ENCODE data around the gene ATP5IF1. TPM values are rescaled to one million over a fixed set of nuclear protein-coding genes. Genes with fewer than 3 reads are reported as not detected.

Gene ATP5IF1
- total RNA-seq, 2 experiments from 2014 or later, result 321 to 410 TPM

DNA sequence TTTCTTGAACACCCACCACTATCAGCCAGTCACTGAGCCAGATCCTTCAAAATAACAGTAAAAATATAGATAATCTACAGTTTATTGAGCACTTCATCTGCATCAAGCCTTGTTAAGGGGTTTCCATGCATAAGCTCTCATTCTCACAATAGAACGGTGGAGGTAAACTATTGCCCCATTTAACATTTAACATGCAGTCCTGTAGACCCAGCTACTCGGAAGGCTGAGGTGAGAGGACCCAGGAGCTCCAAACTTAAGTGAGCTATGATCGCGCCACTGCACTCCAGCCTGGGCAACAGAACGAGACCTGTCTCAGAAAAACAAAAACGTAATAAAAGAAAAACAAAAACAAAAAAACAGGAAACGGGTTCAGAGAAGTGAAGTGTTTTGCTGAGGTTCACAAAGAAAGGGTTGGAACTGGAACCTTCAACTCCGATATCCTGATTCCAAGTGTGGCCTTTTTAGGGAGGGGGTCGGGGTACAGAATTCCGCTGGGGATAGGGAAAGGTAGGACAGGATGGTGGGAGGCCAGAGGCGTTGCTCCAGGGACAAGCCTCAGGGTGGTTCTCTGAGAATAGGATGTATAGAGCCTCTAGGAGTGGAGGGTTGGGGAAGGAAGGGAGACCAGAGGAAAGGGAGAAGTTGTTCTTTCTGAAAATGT, 11.8 kb downstream of the ATP5IF1 start:
- DNase-seq (ENCODE audit: low spot score), result no peak
- Histone ChIP-seq H3K27ac (ENCODE audit: low read depth, low read length, poor library complexity, severe bottlenecking) (peak overlapping the region; percentile 88), H3K9me2 (ENCODE audit: insufficient read depth, low read length) (no peaks in the 10 kb centered on the region), H3K4me3 (ENCODE audit: low read depth, low read length, poor library complexity, severe bottlenecking) (peak overlapping the region; percentile 72), H4K20me1 (ENCODE audit: insufficient read depth, low read length) (no peaks in the 10 kb centered on the region), H3K79me2 (ENCODE audit: insufficient read depth, low read depth, low read length) (peaks cover 19% of the 10 kb centered on the region; the same call in 1 of the 2 replicates), H2AFZ (ENCODE audit: low read length) (peak overlapping the region; percentile 94), H3K4me2 (ENCODE audit: low read length) (peak overlapping the region; percentile 99), H3K36me3 (ENCODE audit: insufficient read depth, low read length) (peaks cover 7% of the 10 kb centered on the region; the same call in 1 of the 2 replicates), H3K9me3 (ENCODE audit: low read length) (no peaks in the 10 kb centered on the region), H3K4me1 (ENCODE audit: insufficient read depth, low read length, poor library complexity, severe bottlenecking) (peaks cover 65% of the 10 kb centered on the region)
- TF ChIP-seq, protein P1, sequence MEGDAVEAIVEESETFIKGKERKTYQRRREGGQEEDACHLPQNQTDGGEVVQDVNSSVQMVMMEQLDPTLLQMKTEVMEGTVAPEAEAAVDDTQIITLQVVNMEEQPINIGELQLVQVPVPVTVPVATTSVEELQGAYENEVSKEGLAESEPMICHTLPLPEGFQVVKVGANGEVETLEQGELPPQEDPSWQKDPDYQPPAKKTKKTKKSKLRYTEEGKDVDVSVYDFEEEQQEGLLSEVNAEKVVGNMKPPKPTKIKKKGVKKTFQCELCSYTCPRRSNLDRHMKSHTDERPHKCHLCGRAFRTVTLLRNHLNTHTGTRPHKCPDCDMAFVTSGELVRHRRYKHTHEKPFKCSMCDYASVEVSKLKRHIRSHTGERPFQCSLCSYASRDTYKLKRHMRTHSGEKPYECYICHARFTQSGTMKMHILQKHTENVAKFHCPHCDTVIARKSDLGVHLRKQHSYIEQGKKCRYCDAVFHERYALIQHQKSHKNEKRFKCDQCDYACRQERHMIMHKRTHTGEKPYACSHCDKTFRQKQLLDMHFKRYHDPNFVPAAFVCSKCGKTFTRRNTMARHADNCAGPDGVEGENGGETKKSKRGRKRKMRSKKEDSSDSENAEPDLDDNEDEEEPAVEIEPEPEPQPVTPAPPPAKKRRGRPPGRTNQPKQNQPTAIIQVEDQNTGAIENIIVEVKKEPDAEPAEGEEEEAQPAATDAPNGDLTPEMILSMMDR (conservative IDR thresholded peaks at IDR 0.05; ENCODE audit: low read length), result no peak
- no peak for TF ChIP-seq EZH2phosphoT487 (IDR thresholded peaks at IDR 0.05; ENCODE audit: borderline replicate concordance, low read depth, low read length)
- intact Hi-C loops (cut with micrococcal nuclease; ENCODE audit: unreplicated experiment), result loop anchor here (1.0 to 5.0 kb wide), 6 partner anchors 12 to 395 kb away; partner anchors contain the start of genes MED18, PHACTR4, SESN2 and TAF12
- CTCF ChIA-PET (ENCODE audit: unreplicated experiment), result interaction anchor here (0.9 to 1.6 kb wide), 3 partner anchors 11 to 169 kb away, joined by 3 to 12 read pairs (median 4); no protein-coding TSS in a partner anchor
- TSS peak; percentile 84 for BruUV-seq (replicated peaks)
- POLR2A ChIA-PET, result interaction anchor here (0.5 to 7.3 kb wide), 10 partner anchors 10 to 334 kb away, joined by 3 to 71 read pairs (median 9); partner anchors contain the start of genes ATP5IF1, RCC1 and SESN2

DNA sequence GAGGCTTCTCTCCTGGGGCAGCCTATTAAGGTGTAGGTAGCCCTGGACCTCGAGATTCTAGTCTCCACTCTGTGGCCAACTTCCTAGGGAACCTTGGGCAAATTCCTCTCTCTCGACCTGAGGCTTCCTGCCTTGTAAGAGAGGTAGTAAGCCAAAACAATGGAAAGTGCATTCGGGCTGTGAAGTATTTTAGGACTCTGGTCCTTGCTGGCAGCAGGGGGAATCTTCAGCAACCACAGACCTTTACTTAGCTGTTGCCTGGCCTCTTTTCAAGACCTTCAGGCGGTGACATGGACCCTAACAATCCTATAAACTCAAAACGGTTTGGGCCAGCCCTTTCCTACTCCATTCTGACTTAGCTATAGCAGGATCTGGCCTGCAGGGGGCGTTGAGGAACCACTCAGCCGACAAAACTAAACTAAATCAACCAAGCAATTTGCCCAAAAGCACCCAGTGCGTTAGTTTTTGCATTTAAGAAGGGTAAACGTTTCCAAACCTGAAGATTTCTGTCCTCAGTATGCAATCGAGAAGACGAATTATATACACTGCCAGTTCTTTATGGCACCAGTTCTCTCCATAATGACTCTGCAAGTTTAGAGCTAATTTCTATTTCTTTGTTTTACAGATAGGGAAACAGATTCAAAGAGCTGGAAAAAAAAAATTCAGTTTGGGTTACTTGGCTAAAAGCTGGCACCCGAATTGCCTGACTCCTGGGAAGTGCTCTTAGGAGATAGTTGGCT, 12.5 kb downstream of the ATP5IF1 start:
- H3K27ac ChIP-seq (ENCODE audit: low read depth, low read length, poor library complexity, severe bottlenecking), result peak overlapping the region; percentile 88
- peaks cover 58% of the 10 kb centered on the region for H3K4me1 ChIP-seq (ENCODE audit: insufficient read depth, low read length, poor library complexity, severe bottlenecking)
- BruUV-seq (replicated peaks), result no TSS peak
- H2AFZ ChIP-seq (ENCODE audit: low read length), result peak overlapping the region; percentile 94
- no peaks in the 10 kb centered on the region for H4K20me1 ChIP-seq (ENCODE audit: insufficient read depth, low read length)
- H3K79me2 ChIP-seq (ENCODE audit: insufficient read depth, low read depth, low read length), result peaks cover 12% of the 10 kb centered on the region; the same call in 1 of the 2 replicates
- peak overlapping the region; percentile 72 for H3K4me3 ChIP-seq (ENCODE audit: low read depth, low read length, poor library complexity, severe bottlenecking)
- no peak for TF ChIP-seq EZH2phosphoT487 (IDR thresholded peaks at IDR 0.05; ENCODE audit: borderline replicate concordance, low read depth, low read length)
- TF ChIP-seq, protein P1 (conservative IDR thresholded peaks at IDR 0.05; ENCODE audit: low read length), result peak; percentile 100
- no peaks in the 10 kb centered on the region for H3K9me3 ChIP-seq (ENCODE audit: low read length)
- intact Hi-C loops (cut with micrococcal nuclease; ENCODE audit: unreplicated experiment), result loop anchor here (1.0 to 5.0 kb wide), 6 partner anchors 11 to 394 kb away; partner anchors contain the start of genes MED18, PHACTR4, SESN2 and TAF12
- ChIA-PET CTCF (ENCODE audit: unreplicated experiment) (interaction anchor here (0.5 to 1.6 kb wide), 6 partner anchors 10 to 355 kb away, joined by 3 to 12 read pairs (median 4); no protein-coding TSS in a partner anchor), POLR2A (interaction anchor here (0.5 to 7.3 kb wide), 18 partner anchors 10 to 405 kb away, joined by 3 to 71 read pairs (median 7); partner anchors contain the start of genes ATP5IF1, MED18, RCC1 and SESN2)
- H3K9me2 ChIP-seq (ENCODE audit: insufficient read depth, low read length), result no peaks in the 10 kb centered on the region
- peak; percentile 88 for DNase-seq (ENCODE audit: low spot score)
- H3K36me3 ChIP-seq (ENCODE audit: insufficient read depth, low read length), result peaks cover under 1% of the 10 kb centered on the region; the same call in 1 of the 2 replicates
- peak overlapping the region; percentile 99 for H3K4me2 ChIP-seq (ENCODE audit: low read length)
